K562 (cell line): ENCODE measurements around the gene PIGT. TPM values are rescaled to one million over a fixed set of nuclear protein-coding genes. Genes with fewer than 3 reads are reported as not detected.
A peak's percentile ranks its signal among the peaks of the same experiment; 100 is the strongest.

Experiments
- ATF1 ChIP-seq, 2 experiments: fragments of 450-650 bp in 1 of 2; IDR thresholded peaks; 2 replicates each; pipeline ENCODE4 v1.6.1; 2016; ENCODE audit warnings: missing compliant biosample characterization in 1 of 2, missing genetic modification characterization in 1 of 2
- CBX2 ChIP-seq: fragments of 200-600 bp; sonication (generic); IDR thresholded peaks from one replicate; pipeline ENCODE4 v1.6.1; 2012; ENCODE audit warnings: mild to moderate bottlenecking, low read length, inconsistent platforms; ENCODE audit not compliant: insufficient read depth, poor library complexity, severe bottlenecking
- CXXC5 ChIP-seq: fragments of 250-450 bp; sonication (Bioruptor Pico); IDR thresholded peaks from 2 replicates; pipeline ENCODE4 v1.8.0; 2022; ENCODE audit warnings: inconsistent platforms, mild to moderate bottlenecking, moderate library complexity
- EGR1 ChIP-seq: fragments of 450-650 bp; conservative IDR thresholded peaks from 2 replicates; pipeline ENCODE4 v1.6.1; 2017; ENCODE audit warnings: mild to moderate bottlenecking
- MEIS2 ChIP-seq: fragments of 450-650 bp; IDR thresholded peaks from 2 replicates; pipeline ENCODE4 v1.6.1; 2014; ENCODE audit warnings: mild to moderate bottlenecking; ENCODE audit not compliant: partially characterized antibody
- MYBL2 ChIP-seq, 2 experiments: fragments of 450-650 bp in 1 of 2; sonication (generic) in 1 of 2; formaldehyde crosslinking in 1 of 2; IDR thresholded peaks; 2 replicates each; pipeline versions ENCODE4 v1.6.1 to v1.8.1; 2017 to 2022; ENCODE audit warnings: borderline replicate concordance in 1 of 2, inconsistent platforms in 1 of 2, low read depth in 1 of 2, mild to moderate bottlenecking in 1 of 2, missing genetic modification reagents in 1 of 2, moderate library complexity in 1 of 2
- NELFE ChIP-seq: IDR thresholded peaks from 2 replicates; pipeline ENCODE4 v1.6.1; 2011; ENCODE audit warnings: mild to moderate bottlenecking; ENCODE audit not compliant: insufficient read depth, insufficient read length
- OTX1 ChIP-seq: fragments of 450-650 bp; formaldehyde crosslinking; IDR thresholded peaks from 2 replicates; pipeline ENCODE4 v1.4.0; 2022; ENCODE audit warnings: mild to moderate bottlenecking
- SRSF9 ChIP-seq: fragments of 200-400 bp; formaldehyde crosslinking; IDR thresholded peaks from 2 replicates; pipeline ENCODE4 v1.6.1; 2017; ENCODE audit warnings: low read depth, low read length, borderline replicate concordance
- ZBTB1 ChIP-seq: sonication (generic); formaldehyde crosslinking; IDR thresholded peaks from 2 replicates; pipeline ENCODE4 v1.8.1; 2023; ENCODE audit warnings: missing genetic modification reagents, low read depth, mild to moderate bottlenecking, borderline replicate concordance
- ZNF696 ChIP-seq: fragments of 250-450 bp; sonication (Bioruptor Pico); conservative IDR thresholded peaks from 2 replicates; pipeline ENCODE4 v1.4.0; 2020; ENCODE audit warnings: mild to moderate bottlenecking, moderate library complexity
- polyA plus RNA-seq, 8 experiments: library from polyadenylated mRNA; depleted of rRNA in 4 of 8; stranded (reverse) in 5 of 8; unstranded in 3 of 8; fragments of >200 nt; fragmentation: Nextera tagmentation in 2 of 8; fragmentation: Illumina TruSeq in 1 of 8; extraction: Ambion mirVana in 2 of 8; extraction: Trizol in 1 of 8; gene quantifications; 2 replicates each; pipeline versions ENCODE4 v1.2.1 to v1.2.3, GENCODE V29; 2011 to 2014; ENCODE audit warnings: inconsistent platforms in 1 of 8, missing spikeins in 1 of 8
- total RNA-seq, 7 experiments: library from RNA; depleted of rRNA in 6 of 7; stranded (reverse); fragments of >200 nt in 6 of 7; fragmentation: Illumina TruSeq in 2 of 7; extraction: Trizol in 2 of 7; gene quantifications; 2 replicates each; pipeline versions ENCODE4 v1.2.1 to v1.2.3, GENCODE V29; 2011 to 2021; ENCODE audit warnings: low replicate concordance in 1 of 7
- TF ChIP-seq, protein P1 (sequence below): fragments of 250-450 bp; sonication (Bioruptor Pico); IDR thresholded peaks from 2 replicates; pipeline ENCODE4 v1.8.0; 2021; ENCODE audit warnings: borderline replicate concordance, mild to moderate bottlenecking, moderate library complexity; ENCODE audit not compliant: poor library complexity, severe bottlenecking
- TF ChIP-seq, protein P2 (sequence below): sonication (generic); formaldehyde crosslinking; IDR thresholded peaks from 2 replicates; pipeline ENCODE4 v1.9.0; 2022; ENCODE audit warnings: mild to moderate bottlenecking, missing genetic modification reagents
- TF ChIP-seq, protein P3 (sequence below): sonication (generic); formaldehyde crosslinking; IDR thresholded peaks from 2 replicates; pipeline ENCODE4 v1.8.0; 2022; ENCODE audit warnings: mild to moderate bottlenecking, missing genetic modification reagents
- TF ChIP-seq, protein P4 (sequence below): sonication (generic); formaldehyde crosslinking; IDR thresholded peaks from 2 replicates; pipeline ENCODE4 v1.8.1; 2023; ENCODE audit warnings: missing genetic modification reagents, mild to moderate bottlenecking, borderline replicate concordance

Gene PIGT
- total and polyA plus RNA-seq, 9 of the 15 experiments (the other 6 are each of a cell fraction or from before 2014, with no cell fraction given), result 14.6 to 108 (median 46.9) TPM

DNA sequence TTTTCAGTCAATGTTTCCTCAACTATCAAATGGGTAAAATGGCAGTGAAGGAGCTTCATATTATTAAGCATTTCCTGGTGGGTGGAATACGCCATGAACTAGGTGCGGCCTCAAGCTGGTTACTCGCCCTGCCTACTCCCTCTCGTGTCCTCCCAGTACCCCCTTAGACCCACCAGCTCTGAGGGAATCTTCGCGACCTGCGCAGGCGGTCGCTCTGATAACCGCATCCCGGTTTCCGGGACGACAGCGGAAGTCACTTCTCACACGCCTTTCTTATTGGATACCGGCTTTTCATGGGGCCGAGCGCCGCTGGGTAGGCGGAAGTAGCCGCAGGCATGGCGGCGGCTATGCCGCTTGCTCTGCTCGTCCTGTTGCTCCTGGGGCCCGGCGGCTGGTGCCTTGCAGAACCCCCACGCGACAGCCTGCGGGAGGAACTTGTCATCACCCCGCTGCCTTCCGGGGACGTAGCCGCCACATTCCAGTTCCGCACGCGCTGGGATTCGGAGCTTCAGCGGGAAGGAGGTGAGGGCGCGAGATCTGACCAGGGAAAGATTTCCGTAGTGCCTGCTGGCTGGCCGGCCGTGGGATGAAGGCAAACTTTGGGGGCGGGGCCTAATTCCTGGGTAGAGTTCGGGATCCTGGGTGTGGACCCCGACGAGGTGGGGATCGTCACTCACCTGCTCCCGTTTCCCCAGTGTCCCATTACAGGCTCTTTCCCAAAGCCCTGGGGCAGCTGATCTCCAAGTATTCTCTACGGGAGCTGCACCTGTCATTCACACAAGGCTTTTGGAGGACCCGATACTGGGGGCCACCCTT lies at the start of gene PIGT (continued):
- no peak for TF ChIP-seq SRSF9
- TF ChIP-seq NELFE, result no peak
- no peak for TF ChIP-seq ATF1 (CRISPR knock-in tag; IDR thresholded peaks at IDR 0.05)
- peak; percentile 90 for TF ChIP-seq ATF1 (tag; IDR thresholded peaks at IDR 0.05)
- TF ChIP-seq, protein P1, sequence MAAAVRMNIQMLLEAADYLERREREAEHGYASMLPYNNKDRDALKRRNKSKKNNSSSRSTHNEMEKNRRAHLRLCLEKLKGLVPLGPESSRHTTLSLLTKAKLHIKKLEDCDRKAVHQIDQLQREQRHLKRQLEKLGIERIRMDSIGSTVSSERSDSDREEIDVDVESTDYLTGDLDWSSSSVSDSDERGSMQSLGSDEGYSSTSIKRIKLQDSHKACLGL (CRISPR knock-in tag), result peak; percentile 26
- TF ChIP-seq, protein P2, sequence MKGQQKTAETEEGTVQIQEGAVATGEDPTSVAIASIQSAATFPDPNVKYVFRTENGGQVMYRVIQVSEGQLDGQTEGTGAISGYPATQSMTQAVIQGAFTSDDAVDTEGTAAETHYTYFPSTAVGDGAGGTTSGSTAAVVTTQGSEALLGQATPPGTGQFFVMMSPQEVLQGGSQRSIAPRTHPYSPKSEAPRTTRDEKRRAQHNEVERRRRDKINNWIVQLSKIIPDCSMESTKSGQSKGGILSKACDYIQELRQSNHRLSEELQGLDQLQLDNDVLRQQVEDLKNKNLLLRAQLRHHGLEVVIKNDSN (CRISPR knock-in tag), result peak; percentile 11; the same call in 1 of the 2 replicates
- no peak for TF ChIP-seq ZBTB1
- TF ChIP-seq CBX2, result no peak
- TF ChIP-seq, protein P3, sequence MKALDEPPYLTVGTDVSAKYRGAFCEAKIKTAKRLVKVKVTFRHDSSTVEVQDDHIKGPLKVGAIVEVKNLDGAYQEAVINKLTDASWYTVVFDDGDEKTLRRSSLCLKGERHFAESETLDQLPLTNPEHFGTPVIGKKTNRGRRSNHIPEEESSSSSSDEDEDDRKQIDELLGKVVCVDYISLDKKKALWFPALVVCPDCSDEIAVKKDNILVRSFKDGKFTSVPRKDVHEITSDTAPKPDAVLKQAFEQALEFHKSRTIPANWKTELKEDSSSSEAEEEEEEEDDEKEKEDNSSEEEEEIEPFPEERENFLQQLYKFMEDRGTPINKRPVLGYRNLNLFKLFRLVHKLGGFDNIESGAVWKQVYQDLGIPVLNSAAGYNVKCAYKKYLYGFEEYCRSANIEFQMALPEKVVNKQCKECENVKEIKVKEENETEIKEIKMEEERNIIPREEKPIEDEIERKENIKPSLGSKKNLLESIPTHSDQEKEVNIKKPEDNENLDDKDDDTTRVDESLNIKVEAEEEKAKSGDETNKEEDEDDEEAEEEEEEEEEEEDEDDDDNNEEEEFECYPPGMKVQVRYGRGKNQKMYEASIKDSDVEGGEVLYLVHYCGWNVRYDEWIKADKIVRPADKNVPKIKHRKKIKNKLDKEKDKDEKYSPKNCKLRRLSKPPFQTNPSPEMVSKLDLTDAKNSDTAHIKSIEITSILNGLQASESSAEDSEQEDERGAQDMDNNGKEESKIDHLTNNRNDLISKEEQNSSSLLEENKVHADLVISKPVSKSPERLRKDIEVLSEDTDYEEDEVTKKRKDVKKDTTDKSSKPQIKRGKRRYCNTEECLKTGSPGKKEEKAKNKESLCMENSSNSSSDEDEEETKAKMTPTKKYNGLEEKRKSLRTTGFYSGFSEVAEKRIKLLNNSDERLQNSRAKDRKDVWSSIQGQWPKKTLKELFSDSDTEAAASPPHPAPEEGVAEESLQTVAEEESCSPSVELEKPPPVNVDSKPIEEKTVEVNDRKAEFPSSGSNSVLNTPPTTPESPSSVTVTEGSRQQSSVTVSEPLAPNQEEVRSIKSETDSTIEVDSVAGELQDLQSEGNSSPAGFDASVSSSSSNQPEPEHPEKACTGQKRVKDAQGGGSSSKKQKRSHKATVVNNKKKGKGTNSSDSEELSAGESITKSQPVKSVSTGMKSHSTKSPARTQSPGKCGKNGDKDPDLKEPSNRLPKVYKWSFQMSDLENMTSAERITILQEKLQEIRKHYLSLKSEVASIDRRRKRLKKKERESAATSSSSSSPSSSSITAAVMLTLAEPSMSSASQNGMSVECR (CRISPR knock-in tag), result peak; percentile 76; the same call in 1 of the 2 replicates
- TF ChIP-seq MEIS2, result peak; percentile 42
- no peak for TF ChIP-seq OTX1
- 0 out of 2 replicates have a peak, but pooled peaks have one; percentile 7 for TF ChIP-seq EGR1
- TF ChIP-seq, protein P4, sequence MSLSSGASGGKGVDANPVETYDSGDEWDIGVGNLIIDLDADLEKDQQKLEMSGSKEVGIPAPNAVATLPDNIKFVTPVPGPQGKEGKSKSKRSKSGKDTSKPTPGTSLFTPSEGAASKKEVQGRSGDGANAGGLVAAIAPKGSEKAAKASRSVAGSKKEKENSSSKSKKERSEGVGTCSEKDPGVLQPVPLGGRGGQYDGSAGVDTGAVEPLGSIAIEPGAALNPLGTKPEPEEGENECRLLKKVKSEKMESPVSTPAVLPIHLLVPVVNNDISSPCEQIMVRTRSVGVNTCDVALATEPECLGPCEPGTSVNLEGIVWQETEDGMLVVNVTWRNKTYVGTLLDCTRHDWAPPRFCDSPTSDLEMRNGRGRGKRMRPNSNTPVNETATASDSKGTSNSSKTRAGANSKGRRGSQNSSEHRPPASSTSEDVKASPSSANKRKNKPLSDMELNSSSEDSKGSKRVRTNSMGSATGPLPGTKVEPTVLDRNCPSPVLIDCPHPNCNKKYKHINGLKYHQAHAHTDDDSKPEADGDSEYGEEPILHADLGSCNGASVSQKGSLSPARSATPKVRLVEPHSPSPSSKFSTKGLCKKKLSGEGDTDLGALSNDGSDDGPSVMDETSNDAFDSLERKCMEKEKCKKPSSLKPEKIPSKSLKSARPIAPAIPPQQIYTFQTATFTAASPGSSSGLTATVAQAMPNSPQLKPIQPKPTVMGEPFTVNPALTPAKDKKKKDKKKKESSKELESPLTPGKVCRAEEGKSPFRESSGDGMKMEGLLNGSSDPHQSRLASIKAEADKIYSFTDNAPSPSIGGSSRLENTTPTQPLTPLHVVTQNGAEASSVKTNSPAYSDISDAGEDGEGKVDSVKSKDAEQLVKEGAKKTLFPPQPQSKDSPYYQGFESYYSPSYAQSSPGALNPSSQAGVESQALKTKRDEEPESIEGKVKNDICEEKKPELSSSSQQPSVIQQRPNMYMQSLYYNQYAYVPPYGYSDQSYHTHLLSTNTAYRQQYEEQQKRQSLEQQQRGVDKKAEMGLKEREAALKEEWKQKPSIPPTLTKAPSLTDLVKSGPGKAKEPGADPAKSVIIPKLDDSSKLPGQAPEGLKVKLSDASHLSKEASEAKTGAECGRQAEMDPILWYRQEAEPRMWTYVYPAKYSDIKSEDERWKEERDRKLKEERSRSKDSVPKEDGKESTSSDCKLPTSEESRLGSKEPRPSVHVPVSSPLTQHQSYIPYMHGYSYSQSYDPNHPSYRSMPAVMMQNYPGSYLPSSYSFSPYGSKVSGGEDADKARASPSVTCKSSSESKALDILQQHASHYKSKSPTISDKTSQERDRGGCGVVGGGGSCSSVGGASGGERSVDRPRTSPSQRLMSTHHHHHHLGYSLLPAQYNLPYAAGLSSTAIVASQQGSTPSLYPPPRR (CRISPR knock-in tag), result no peak
- TF ChIP-seq ZNF696 (CRISPR knock-in tag), result no peak
- no peak for TF ChIP-seq MYBL2 (IDR thresholded peaks at IDR 0.05; ENCODE audit: low read depth)
- TF ChIP-seq MYBL2 (CRISPR knock-in tag; IDR thresholded peaks at IDR 0.05; ENCODE audit: borderline replicate concordance), result no peak
- TF ChIP-seq CXXC5 (CRISPR knock-in tag), result peak; percentile 73
